NCI-H1105 (cell line): ENCODE results near the gene ZNF213.

ENCODE experiments used
- DNase-seq: peaks from one replicate; lab custom pipeline; 2025; lab: John Stamatoyannopoulos, UW

The ZNF213 gene

DNA sequence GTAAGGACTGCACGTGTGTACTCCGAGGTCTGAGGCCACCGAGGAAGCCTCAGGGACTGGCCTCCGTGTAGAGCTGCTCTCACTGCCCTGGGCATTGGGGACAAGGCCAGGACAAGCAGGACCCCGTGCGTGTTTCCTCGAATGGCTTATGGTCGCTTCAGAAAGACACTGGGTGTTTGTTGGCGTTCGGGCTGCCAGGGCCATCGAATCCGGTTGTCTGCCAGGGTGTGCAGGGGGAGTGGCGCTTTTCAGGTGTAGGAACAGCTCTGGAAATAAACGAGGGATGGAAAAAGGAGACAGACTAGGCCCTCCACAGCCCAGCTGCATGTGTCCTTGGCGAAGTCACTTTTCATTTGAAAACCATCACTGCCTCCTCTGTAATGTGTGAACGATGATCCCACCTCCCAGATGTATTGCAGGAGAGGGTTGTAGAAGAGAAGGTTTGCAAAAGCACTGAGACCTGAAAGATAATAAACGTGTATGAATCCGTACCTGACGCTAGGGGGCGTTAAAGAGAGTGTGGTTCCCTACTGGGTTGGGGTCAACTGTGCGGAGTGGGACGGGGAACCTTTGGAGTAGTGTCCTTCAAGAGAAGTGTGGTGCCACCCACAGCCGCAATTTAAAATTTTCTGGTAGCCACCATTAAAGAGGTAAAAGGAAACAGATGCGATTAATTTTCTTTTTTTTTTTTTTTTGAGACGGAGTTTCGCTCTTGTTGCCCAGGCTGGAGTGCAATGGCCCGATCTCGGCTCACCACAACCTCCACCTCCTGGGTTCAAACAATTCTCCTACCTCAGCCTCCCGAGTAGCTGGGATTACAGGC, 33.6 kb upstream of the ZNF213 start:
- no peak for DNase-seq

DNA sequence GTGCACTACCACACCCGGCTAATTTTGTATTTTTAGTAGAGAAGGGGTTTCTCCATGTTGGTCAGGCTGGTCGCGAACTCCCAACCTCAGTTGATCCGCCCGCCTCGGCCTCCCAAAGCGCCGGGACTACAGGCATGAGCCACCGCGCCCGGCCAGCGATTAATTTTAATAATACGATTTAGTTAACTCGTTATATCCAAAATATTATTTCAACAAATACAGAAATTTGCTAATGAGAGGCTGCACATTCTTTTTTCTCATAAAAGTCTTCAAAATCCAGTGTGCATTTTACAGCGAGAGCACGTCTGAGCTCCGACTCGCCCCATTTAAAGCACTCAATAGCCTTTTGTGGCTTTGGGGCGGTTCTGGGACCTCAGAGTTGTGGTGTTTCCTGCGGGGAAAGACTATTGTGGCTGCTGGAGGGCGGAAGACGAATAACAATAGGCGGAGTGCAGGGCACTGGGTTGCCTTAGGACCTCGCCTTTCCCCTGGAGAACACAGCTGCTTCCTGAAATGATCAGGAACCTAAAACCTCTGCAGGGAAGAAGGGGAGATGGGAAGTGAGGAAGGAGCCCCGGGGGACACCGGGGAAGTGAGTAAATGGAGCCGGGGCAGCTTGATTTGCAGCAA, 32.9 kb upstream of the ZNF213 start:
- DNase-seq, result no peak

DNA sequence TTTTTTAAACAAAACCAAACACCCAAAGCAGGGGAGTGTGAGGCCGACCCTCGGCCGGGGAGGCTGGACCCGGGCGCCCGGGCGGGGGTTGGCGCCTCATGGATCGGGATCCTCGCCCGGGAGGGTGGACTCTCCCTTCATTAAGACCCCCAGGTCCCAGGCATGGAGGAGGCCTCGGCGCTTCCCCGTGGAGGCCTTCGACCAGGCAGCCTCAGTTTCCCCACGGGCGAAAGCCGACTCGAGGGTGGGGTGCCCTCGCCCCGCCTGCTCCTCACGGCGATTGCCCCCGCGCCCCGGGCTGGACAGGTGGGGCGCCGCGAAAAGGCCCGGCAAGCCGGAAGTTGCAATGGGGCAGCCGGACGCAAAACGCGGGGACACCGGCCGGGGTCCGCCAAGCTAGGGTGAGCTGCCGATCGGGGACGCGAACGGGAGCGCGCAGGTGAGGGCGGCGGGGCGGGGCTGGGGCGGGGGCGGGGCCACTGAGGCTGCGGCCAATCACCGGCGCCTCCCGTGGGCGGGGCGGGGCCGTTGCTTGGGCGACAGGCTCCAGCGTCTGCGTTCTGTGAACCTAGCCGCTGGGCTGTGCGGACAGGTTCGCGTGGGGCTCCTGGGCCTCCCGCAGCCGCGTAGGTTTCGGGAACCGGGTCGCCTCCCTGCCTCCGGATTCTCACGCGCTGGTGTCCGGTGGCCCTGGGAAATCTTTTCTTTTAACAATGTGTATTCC, 28.5 kb upstream of the ZNF213 start:
- DNase-seq, result peak; percentile 85

DNA sequence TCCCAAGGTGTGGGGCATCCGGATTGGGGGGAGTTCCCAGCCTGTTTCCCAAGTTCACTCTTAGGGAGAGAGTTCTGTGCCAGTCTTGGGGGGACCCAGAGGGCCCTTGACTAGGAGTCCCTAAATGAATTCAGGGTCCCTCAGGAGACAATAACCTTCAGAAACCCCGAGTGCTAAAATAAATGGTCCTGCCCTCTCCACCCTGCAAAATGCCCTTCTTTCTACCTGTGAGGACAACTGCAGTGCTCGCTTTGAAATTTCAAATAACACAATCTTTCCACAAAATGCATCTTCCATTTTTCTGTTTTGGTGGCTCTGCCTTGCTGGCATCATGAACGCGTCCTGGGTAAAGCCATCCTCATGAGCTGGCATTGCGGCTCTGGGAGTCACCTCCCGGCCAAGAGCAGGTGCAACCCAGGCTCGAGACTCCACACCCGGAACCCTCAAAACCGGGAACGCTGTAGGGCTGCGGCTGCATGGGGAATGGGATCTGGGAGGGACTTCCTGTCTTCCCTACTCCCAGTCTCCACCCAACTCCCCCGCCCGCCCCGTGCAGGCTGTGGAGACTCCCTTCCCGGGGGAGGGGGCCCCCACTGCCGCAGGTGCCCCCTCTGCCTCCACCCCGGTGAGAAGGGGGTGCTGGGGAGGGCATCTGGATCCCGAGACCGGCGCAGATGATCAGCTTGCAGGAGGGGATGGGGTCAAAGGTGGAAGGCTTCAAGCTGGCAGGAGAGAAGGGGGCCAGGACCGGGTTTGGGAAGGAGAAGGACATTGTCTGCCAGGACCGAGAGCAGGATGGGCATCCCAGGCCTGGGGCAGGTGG, 22.6 kb upstream of the ZNF213 start, which contains the start of gene ZNF205:
Gene ZNF205 (plus strand): TSS at position 529 of the 823 bp plus-strand sequence. CDS start 845 bp downstream, outside the sequence.
- peak; percentile 63 for DNase-seq

DNA sequence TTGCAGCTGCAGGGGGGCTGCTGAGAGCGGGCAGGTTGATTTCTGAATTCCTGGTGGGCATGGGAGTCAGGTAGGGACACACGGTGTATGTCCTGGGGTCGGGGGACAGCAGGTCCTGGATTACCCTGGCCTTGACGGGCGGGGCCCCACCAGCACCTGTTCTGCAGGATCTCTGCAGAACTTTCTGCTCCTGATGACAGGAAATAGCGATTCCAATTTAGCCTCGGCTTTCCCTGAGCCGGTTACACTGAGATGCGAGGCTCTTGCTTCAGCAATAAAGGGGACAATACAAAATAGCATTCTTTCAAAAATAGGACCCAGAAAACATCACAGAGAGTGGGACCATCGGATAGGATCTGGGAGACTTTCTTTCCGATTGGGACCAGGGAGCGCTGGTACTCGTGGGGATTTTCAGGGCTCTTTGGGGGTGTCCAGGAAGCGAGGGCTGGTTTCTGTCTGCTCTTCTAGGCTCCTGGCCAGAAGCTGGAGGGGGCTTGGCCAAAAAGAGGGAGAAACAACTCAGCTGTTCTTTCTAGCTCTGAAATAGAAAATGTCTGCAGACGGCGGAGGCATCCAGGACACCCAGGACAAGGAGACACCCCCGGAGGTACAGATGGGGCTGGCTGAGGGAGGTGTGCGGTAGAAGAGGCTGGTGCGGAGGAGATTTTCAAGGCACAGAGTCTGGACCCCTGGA, 21.8 kb upstream of the ZNF213 start:
- DNase-seq, result no peak

- DNase-seq, result no peak
Observed at GRCh38 chr16:3113765-3114479, 20.9 kb upstream of the ZNF213 start.

- DNase-seq, result no peak
Observed at GRCh38 chr16:3115003-3115402, 19.8 kb upstream of the ZNF213 start.

GRCh38 chr16:3115561-3115960, 19.3 kb upstream of the ZNF213 start:
- no peak for DNase-seq

GRCh38 chr16:3118204-3118790, 16.5 kb upstream of the ZNF213 start:
- DNase-seq, result no peak

DNA sequence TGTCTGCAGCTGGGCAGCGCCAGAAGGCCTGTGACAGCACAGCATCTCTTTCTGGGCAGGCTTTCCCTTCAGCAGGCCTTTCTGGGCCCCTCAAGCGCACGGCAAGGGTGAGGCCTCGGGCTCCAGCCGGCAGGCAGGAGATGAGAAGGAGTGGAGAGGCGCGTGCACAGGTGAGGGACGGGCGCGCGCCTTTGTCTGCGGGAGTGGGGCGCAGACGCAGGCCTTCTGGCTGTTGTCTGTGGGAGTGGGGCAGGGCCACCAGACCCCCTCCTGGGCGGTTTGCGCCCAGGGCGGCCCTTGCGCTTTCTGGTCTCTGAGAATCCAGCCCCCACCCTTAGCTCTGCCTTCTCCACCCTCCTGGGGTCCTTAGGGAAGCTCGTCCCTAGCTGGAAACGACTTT, 16.0 kb upstream of the ZNF213 start:
- no peak for DNase-seq

DNA sequence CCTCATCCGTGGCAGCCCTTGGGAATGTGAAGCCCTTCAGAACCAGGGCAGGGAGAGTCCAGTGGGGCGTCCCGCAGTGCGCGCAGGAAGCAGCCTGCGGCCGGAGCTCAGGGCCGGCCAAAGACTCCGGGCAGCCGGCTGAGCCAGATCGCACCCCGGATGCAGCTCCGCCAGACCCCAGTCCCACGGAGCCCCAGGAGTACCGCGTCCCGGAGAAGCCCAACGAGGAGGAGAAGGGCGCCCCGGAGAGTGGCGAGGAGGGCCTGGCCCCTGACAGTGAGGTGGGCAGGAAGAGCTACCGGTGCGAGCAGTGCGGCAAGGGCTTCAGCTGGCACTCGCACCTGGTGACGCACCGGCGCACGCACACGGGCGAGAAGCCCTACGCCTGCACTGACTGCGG, 15.5 kb upstream of the ZNF213 start:
- DNase-seq, result no peak

DNA sequence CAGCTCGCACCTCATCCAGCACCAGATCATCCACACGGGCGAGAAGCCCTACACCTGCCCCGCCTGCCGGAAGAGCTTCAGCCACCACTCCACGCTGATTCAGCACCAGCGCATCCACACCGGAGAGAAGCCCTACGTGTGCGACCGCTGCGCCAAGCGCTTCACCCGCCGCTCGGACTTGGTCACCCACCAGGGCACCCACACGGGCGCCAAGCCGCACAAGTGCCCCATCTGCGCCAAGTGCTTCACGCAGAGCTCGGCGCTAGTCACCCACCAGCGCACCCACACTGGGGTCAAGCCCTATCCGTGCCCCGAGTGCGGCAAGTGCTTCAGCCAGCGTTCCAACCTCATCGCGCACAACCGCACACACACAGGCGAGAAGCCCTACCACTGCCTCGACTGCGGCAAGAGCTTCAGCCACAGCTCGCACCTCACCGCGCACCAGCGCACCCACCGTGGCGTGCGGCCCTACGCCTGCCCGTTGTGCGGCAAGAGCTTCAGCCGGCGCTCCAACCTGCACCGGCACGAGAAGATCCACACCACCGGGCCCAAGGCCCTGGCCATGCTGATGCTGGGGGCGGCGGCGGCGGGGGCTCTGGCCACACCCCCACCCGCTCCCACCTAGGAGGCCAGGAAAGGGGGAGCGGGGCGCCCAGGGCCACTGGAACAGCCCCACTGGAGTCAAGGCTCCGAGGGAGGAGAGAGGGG, 15.0 kb upstream of the ZNF213 start:
- DNase-seq, result no peak

DNA sequence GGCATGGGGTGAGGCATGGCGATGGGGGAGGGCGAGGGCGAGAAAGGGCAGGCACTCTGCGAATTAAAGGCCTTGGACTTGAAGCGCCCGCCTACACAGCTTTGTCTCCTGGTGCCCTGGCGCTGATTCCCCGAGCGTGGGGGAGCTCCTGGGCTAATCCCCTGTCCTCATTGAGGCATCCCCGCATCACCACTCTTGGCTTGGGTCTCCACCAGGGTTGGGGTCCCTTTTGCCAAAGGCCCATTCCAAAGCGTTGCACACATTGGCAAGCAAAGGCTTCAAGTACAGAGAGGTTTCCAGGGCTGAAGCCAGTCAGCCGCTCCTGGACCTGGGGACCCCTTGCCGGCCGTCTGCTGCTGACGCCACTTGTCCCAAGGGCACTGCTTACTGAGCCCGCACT, 14.4 kb upstream of the ZNF213 start:
- no peak for DNase-seq

DNA sequence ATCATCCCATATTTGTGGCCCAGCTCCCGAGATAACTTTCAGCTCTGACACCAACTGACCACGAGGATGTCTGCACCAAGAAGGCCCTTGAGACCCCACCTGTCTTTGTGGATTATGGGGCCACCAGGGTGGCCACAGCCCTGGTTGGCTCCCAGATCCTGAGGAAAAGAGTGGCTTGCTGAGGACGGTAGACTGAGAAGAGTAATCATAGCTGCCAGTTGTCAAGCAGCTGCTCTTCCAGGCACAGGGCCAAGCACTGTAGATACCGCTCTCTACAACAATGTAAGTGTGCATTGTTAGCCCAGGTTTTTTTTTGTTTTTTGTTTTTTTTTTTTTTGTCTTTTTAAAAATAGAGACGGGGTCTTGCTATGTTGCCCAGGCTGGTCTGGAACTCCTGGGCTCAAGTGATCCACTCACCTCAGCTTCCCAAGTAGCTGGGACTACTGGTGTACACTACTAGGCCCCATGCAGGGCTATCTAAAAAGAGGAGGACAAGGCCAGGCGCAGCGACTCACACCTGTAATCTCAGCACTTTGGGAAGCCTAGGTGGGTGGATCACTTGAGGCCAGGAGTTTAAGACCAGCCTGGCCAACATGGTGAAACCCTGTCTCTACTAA, 12.9 kb upstream of the ZNF213 start:
- DNase-seq, result no peak

- no peak for DNase-seq
Observed at GRCh38 chr16:3122926-3123570, 11.8 kb upstream of the ZNF213 start.

DNA sequence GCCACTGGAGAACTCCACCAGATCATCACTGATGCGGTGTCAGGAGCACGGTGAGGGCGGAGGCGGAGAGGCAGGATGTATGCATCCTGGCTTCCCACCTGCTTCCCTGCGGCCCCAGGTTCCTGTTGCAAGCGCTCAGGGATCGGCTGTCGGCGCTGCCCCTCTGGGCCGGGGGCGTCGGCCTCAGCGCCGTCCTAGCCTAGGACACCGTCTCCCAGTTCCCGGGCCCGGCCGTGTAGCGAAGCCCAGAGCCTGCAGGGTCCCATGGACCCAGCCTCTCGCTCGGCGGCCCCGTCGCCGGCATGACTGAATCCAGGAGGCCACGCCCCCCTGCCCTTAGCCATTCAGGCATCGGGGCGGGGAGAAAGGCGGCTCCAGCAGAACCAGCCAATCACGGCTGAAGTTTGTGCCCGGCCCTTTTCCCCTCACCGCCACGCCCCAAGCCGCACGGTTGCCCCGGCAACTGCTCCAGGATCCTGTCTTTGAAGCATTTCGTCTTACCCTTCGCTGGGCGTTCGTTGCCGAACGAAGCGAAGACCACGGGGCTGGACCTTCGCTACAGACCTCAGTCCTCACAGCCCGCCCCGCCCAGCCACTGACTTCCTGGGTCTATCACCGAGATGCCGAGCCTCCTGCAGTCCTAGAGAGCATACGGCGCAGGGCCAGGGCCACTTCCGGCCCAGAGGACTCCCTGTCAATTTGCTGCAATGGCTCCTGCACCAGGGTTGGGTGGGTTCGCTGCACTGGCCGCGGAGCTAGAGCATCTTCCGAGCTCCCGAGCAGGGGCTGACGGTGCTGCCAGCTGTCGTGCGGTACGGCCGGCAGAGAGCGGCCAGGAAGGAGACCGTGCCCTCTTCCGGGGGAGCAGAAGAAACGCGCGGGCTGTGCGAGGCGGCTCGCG, 10.6 kb upstream of the ZNF213 start:
- peak; percentile 85 for DNase-seq

- no peak for DNase-seq
Observed at GRCh38 chr16:3127745-3128144, 7.1 kb upstream of the ZNF213 start.
